PC-3 (cell line): ENCODE results near the gene ERCC6L2.

Experiments used
- EZH2 ChIP-seq: fragments of 300-600 bp; sonication (generic); IDR thresholded peaks from one replicate; pipeline ENCODE4 v1.6.1; 2017; ENCODE audit warnings: antibody characterized with exemption, mild to moderate bottlenecking, low read length; ENCODE audit not compliant: unreplicated experiment
- EZH2phosphoT487 ChIP-seq: fragments of 300-600 bp; sonication (generic); IDR thresholded peaks from 2 replicates; pipeline ENCODE4 v1.6.1; 2018; ENCODE audit warnings: mild to moderate bottlenecking, antibody characterized with exemption, low read length, borderline replicate concordance
- TF ChIP-seq, protein P1 (sequence below): fragments of 300-600 bp; sonication (generic); conservative IDR thresholded peaks from 2 replicates; pipeline ENCODE4 v1.5.1; 2017; ENCODE audit warnings: antibody characterized with exemption, low read depth, mild to moderate bottlenecking, low read length

DNA sequence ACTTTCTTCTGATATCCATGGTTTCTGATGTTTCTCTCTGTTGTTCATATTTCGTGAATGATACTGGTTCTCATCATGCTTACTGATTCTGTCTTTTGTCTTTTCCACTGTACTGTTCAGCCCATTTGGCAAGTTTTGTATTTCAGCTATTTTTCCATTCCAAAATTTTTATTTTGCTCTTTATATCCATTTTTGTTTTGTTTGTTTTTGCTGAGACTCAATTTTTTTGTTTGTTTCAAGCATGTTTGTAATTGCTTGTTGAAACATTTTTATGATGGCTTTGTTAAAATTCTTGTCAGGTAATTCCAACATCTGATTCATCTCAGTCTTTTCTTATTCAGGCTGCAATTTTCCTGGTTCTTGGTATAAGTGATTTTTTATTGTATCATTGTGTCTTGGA lies 64.0 kb downstream of the ERCC6L2 start:
- TF ChIP-seq, protein P1, sequence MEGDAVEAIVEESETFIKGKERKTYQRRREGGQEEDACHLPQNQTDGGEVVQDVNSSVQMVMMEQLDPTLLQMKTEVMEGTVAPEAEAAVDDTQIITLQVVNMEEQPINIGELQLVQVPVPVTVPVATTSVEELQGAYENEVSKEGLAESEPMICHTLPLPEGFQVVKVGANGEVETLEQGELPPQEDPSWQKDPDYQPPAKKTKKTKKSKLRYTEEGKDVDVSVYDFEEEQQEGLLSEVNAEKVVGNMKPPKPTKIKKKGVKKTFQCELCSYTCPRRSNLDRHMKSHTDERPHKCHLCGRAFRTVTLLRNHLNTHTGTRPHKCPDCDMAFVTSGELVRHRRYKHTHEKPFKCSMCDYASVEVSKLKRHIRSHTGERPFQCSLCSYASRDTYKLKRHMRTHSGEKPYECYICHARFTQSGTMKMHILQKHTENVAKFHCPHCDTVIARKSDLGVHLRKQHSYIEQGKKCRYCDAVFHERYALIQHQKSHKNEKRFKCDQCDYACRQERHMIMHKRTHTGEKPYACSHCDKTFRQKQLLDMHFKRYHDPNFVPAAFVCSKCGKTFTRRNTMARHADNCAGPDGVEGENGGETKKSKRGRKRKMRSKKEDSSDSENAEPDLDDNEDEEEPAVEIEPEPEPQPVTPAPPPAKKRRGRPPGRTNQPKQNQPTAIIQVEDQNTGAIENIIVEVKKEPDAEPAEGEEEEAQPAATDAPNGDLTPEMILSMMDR, result no peak
- TF ChIP-seq EZH2phosphoT487 (no peak), EZH2 (no peak)
